Gastrocnemius medialis (tissue), 4 donors: ENCODE data around the gene KANSL1.

Experiments used
- POLR2A ChIP-seq, 2 donors: fragments of 450-650 bp; IDR thresholded peaks; one replicate each; pipeline ENCODE4 v1.6.1; 2017; ENCODE audit warnings: antibody characterized with exemption in 2 of 2, mild to moderate bottlenecking in 2 of 2, moderate library complexity in 2 of 2
- TF ChIP-seq, protein P1 (sequence below), 5 experiments: fragments of 450-650 bp in 3 of 5; fragments of 200-600 bp in 2 of 5; sonication (generic) in 2 of 5; IDR thresholded peaks in 4 of 5; conservative IDR thresholded peaks in 1 of 5; 1 replicate in 4 of 5; 2 replicates in 1 of 5; pipeline ENCODE4 v1.5.1; 2016 to 2019; ENCODE audit warnings: antibody characterized with exemption in 5 of 5, mild to moderate bottlenecking in 3 of 5, moderate library complexity in 3 of 5

GRCh38 chr17:45995627-45996270 is 197.5 kb downstream of the KANSL1 start:
- TF ChIP-seq, protein P1, sequence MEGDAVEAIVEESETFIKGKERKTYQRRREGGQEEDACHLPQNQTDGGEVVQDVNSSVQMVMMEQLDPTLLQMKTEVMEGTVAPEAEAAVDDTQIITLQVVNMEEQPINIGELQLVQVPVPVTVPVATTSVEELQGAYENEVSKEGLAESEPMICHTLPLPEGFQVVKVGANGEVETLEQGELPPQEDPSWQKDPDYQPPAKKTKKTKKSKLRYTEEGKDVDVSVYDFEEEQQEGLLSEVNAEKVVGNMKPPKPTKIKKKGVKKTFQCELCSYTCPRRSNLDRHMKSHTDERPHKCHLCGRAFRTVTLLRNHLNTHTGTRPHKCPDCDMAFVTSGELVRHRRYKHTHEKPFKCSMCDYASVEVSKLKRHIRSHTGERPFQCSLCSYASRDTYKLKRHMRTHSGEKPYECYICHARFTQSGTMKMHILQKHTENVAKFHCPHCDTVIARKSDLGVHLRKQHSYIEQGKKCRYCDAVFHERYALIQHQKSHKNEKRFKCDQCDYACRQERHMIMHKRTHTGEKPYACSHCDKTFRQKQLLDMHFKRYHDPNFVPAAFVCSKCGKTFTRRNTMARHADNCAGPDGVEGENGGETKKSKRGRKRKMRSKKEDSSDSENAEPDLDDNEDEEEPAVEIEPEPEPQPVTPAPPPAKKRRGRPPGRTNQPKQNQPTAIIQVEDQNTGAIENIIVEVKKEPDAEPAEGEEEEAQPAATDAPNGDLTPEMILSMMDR (IDR thresholded peaks at IDR 0.05 in 4 of 5, conservative IDR thresholded peaks at IDR 0.05 in 1 of 5): no peak
- no peak for TF ChIP-seq POLR2A (IDR thresholded peaks at IDR 0.05)
